ENCODE data around the gene TET3. TPM values are rescaled to one million over a fixed set of nuclear protein-coding genes. Genes with fewer than 3 reads are reported as not detected.

The TET3 gene
- total and polyA plus RNA-seq, 2 experiments from 2014 or later, result 3.6 to 19.9 TPM

GRCh38 chr2:73937103-73937885 lies 47.4 kb upstream of the TET3 start (continued):
- TF ChIP-seq ZNF462 (CRISPR knock-in tag; IDR thresholded peaks at IDR 0.05) (no peak), ZNF331 (CRISPR knock-in tag; IDR thresholded peaks at IDR 0.05; ENCODE audit: low read depth) (no peak), NANOG (IDR thresholded peaks at IDR 0.05; ENCODE audit: borderline replicate concordance) (no peak), CTCF (conservative IDR thresholded peaks at IDR 0.05; ENCODE audit: low read depth in 2 of 2) (no peak), ETS1 (IDR thresholded peaks at IDR 0.05) (no peak)
